Right forelimb (tissue), 1 donor: ENCODE data around the gene SLC38A8.
A peak's percentile ranks its signal among the peaks of the same experiment; 100 is the strongest.

Source experiments
- DNase-seq: peaks from one replicate; pipeline ENCODE4 v3.0.0-alpha.2; 2018

The SLC38A8 gene

GRCh38 chr16:84068041-84068440 lies 25.4 kb upstream of the SLC38A8 start:
- no peak for DNase-seq

- no peak for DNase-seq
Measured at GRCh38 chr16:84067640-84068039, 25.0 kb upstream of the SLC38A8 start.

GRCh38 chr16:84065536-84066132 lies 23.0 kb upstream of the SLC38A8 start:
- DNase-seq = no peak

GRCh38 chr16:84063980-84064379 lies 21.4 kb upstream of the SLC38A8 start:
- no peak for DNase-seq

- DNase-seq = peak; percentile 77
Measured at GRCh38 chr16:84062734-84063640, 20.4 kb upstream of the SLC38A8 start.

- DNase-seq = no peak
Measured at GRCh38 chr16:84061236-84061819, 18.7 kb upstream of the SLC38A8 start.

- no peak for DNase-seq
Measured at GRCh38 chr16:84059946-84060901, 17.6 kb upstream of the SLC38A8 start.

- no peak for DNase-seq
Measured at GRCh38 chr16:84059111-84059510, 16.5 kb upstream of the SLC38A8 start.

- DNase-seq = no peak
Measured at GRCh38 chr16:84058664-84059063, 16.1 kb upstream of the SLC38A8 start.

- DNase-seq = no peak
Measured at GRCh38 chr16:84058211-84058610, 15.6 kb upstream of the SLC38A8 start.

- no peak for DNase-seq
Measured at GRCh38 chr16:84056933-84057332, 14.3 kb upstream of the SLC38A8 start.

- DNase-seq = peak; percentile 17
Measured at GRCh38 chr16:84055801-84056634, 13.4 kb upstream of the SLC38A8 start.

GRCh38 chr16:84055366-84055765 lies 12.8 kb upstream of the SLC38A8 start:
- DNase-seq = peak; percentile 58

GRCh38 chr16:84054916-84055315 lies 12.3 kb upstream of the SLC38A8 start:
- peak; percentile 42 for DNase-seq

GRCh38 chr16:84054271-84054670 lies 11.7 kb upstream of the SLC38A8 start:
- DNase-seq = no peak

GRCh38 chr16:84053237-84053636 lies 10.6 kb upstream of the SLC38A8 start:
- no peak for DNase-seq

- no peak for DNase-seq
Measured at GRCh38 chr16:84052071-84052622, 9.6 kb upstream of the SLC38A8 start.

GRCh38 chr16:84050316-84050715 lies 7.7 kb upstream of the SLC38A8 start:
- DNase-seq = no peak

- DNase-seq = no peak
Measured at GRCh38 chr16:84049403-84050060, 6.9 kb upstream of the SLC38A8 start.

- DNase-seq = no peak
Measured at GRCh38 chr16:84048871-84049270, 6.3 kb upstream of the SLC38A8 start.

- DNase-seq = no peak
Measured at GRCh38 chr16:84048270-84048669, 5.7 kb upstream of the SLC38A8 start.
